Measurements from ENCODE around the gene MAFG.

GRCh38 chr17:81947189-81947588 lies 19.7 kb upstream of the MAFG start, which contains the start of gene MYADML2:
- no peak for TF ChIP-seq CTCF (conservative IDR thresholded peaks at IDR 0.05 in 1 of 2, IDR thresholded peaks at IDR 0.05 in 1 of 2; ENCODE audit: low read depth in 1 of 2, low read length in 2 of 2)
- TF ChIP-seq EZH2 (IDR thresholded peaks at IDR 0.05; ENCODE audit: low read length, missing control alignments): no peak

Measured in fibroblast of lung (primary cell).